Measurements from ENCODE around the gene PCBP4. TPM values are rescaled to one million over a fixed set of nuclear protein-coding genes. Genes with fewer than 3 reads are reported as not detected.

PCBP4 gene
- polyA plus RNA-seq, 1 donor (not counting 4 experiments of a cell fraction or from before 2014, with no cell fraction given) = 25.2 TPM

- TF ChIP-seq, protein P1, sequence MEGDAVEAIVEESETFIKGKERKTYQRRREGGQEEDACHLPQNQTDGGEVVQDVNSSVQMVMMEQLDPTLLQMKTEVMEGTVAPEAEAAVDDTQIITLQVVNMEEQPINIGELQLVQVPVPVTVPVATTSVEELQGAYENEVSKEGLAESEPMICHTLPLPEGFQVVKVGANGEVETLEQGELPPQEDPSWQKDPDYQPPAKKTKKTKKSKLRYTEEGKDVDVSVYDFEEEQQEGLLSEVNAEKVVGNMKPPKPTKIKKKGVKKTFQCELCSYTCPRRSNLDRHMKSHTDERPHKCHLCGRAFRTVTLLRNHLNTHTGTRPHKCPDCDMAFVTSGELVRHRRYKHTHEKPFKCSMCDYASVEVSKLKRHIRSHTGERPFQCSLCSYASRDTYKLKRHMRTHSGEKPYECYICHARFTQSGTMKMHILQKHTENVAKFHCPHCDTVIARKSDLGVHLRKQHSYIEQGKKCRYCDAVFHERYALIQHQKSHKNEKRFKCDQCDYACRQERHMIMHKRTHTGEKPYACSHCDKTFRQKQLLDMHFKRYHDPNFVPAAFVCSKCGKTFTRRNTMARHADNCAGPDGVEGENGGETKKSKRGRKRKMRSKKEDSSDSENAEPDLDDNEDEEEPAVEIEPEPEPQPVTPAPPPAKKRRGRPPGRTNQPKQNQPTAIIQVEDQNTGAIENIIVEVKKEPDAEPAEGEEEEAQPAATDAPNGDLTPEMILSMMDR (optimal IDR thresholded peaks at IDR 0.05 in 1 of 3, IDR thresholded peaks at IDR 0.05 in 1 of 3, conservative IDR thresholded peaks at IDR 0.05 in 1 of 3; ENCODE audit: extremely low read depth in 1 of 3, insufficient read depth in 2 of 3, low read length in 3 of 3) = no peak
- TF ChIP-seq EZH2 (IDR thresholded peaks at IDR 0.05; ENCODE audit: low read length) = no peak
- Histone ChIP-seq H3K4me2 (ENCODE audit: control insufficient read depth, extremely low read depth, insufficient read depth, low read depth, low read length) (no peak overlapping the region), H3K36me3 (ENCODE audit: control insufficient read depth in 2 of 2, extremely low read depth in 1 of 2, insufficient read depth in 2 of 2, low read length in 2 of 2) (no peaks in the 10 kb centered on the region), H3K27ac (ENCODE audit: control insufficient read depth, insufficient read depth, low read length) (no peak overlapping the region), H4K20me1 (ENCODE audit: control insufficient read depth, extremely low read depth, insufficient read depth, low read length) (no peaks in the 10 kb centered on the region), H3K9me3 (ENCODE audit: control insufficient read depth, low read depth, low read length) (no peaks in the 10 kb centered on the region), H3K4me3 (ENCODE audit: control insufficient read depth in 2 of 3, extremely low read depth in 1 of 3, insufficient read depth in 2 of 3, low read depth in 1 of 3, low read length in 3 of 3) (no peak overlapping the region), H3K79me2 (ENCODE audit: control insufficient read depth, insufficient read depth, low read length) (peaks cover 4% of the 10 kb centered on the region), H3K27me3 (ENCODE audit: control insufficient read depth, extremely low read depth, insufficient read depth, low read length) (no peaks in the 10 kb centered on the region), H3K4me1 (ENCODE audit: control insufficient read depth, extremely low read depth, insufficient read depth, low read length) (peaks cover 34% of the 10 kb centered on the region), H3K9me1 (ENCODE audit: control insufficient read depth, extremely low read depth, insufficient read depth, low read length) (no peaks in the 10 kb centered on the region), H3K9ac (ENCODE audit: control insufficient read depth, extremely low read depth, insufficient read depth, low read length) (no peak overlapping the region), H2AFZ (ENCODE audit: control insufficient read depth, low read length) (no peak overlapping the region)
- dilution Hi-C loops (cut with MboI; ENCODE audit: extremely low pct_ligation_motif_present, low sequenced_read_pairs) = no loop called here
- FAIRE-seq (no peak), DNase-seq (ENCODE audit: low read depth, low spot score) (no peak)
Observed at GRCh38 chr3:51971350-51971749, 4.1 kb upstream of the PCBP4 start.

DNA sequence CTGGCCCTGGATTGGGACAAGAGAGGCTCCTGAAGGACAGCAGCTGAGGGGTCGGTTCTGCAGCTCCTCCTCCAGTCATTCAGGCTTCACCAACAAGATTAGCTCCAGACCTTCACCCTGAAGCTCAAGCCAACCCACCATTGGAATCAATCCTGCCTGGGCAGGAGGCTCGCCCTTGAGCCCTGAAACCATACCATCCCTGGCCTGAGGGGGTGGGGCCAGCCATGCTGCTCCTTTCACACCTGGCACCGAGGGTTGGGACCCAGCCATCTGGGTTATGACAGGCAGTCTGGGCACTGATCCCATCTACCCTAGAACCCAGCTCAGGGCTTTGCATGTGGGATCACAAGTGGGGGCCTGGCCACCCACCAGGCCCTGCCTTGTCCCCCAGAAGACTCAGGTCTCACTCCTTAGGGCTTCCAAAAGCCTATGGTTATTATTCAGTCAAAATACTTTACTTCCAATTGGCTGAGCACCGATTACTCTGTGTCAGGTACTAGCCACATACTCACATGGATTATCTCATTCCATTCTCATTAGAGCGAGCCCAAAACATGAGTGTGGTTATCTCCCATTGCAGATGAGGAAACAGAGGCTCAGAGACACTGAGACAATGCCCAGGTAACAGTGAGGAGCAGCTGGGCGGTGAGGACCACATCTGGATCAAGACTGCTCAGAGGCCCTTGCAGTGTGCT lies 3.5 kb upstream of the PCBP4 start:
- no peaks in the 10 kb centered on the region for H4K20me1 ChIP-seq (ENCODE audit: control insufficient read depth, extremely low read depth, insufficient read depth, low read length)
- no peak overlapping the region for H3K4me2 ChIP-seq (ENCODE audit: control insufficient read depth, extremely low read depth, insufficient read depth, low read depth, low read length)
- no peak overlapping the region for H3K27ac ChIP-seq (ENCODE audit: control insufficient read depth, insufficient read depth, low read length)
- no peak overlapping the region for H3K4me3 ChIP-seq (ENCODE audit: control insufficient read depth in 2 of 3, extremely low read depth in 1 of 3, insufficient read depth in 2 of 3, low read depth in 1 of 3, low read length in 3 of 3)
- FAIRE-seq = no peak
- no peak for TF ChIP-seq EZH2 (IDR thresholded peaks at IDR 0.05; ENCODE audit: low read length)
- TF ChIP-seq, protein P1 (optimal IDR thresholded peaks at IDR 0.05 in 1 of 3, IDR thresholded peaks at IDR 0.05 in 1 of 3, conservative IDR thresholded peaks at IDR 0.05 in 1 of 3; ENCODE audit: extremely low read depth in 1 of 3, insufficient read depth in 2 of 3, low read length in 3 of 3) = no peak
- no peaks in the 10 kb centered on the region for H3K9me3 ChIP-seq (ENCODE audit: control insufficient read depth, low read depth, low read length)
- H3K9me1 ChIP-seq (ENCODE audit: control insufficient read depth, extremely low read depth, insufficient read depth, low read length) = no peaks in the 10 kb centered on the region
- peaks cover 4% of the 10 kb centered on the region for H3K79me2 ChIP-seq (ENCODE audit: control insufficient read depth, insufficient read depth, low read length)
- H3K27me3 ChIP-seq (ENCODE audit: control insufficient read depth, extremely low read depth, insufficient read depth, low read length) = no peaks in the 10 kb centered on the region
- H2AFZ ChIP-seq (ENCODE audit: control insufficient read depth, low read length) = no peak overlapping the region
- H3K4me1 ChIP-seq (ENCODE audit: control insufficient read depth, extremely low read depth, insufficient read depth, low read length) = peaks cover 34% of the 10 kb centered on the region
- dilution Hi-C loops (cut with MboI; ENCODE audit: extremely low pct_ligation_motif_present, low sequenced_read_pairs) = no loop called here
- no peaks in the 10 kb centered on the region for H3K36me3 ChIP-seq (ENCODE audit: control insufficient read depth in 2 of 2, extremely low read depth in 1 of 2, insufficient read depth in 2 of 2, low read length in 2 of 2)
- DNase-seq (ENCODE audit: low read depth, low spot score) = no peak
- no peak overlapping the region for H3K9ac ChIP-seq (ENCODE audit: control insufficient read depth, extremely low read depth, insufficient read depth, low read length)

All from keratinocyte (primary cell).